ENCODE results near the gene HOXB6.

Gene HOXB6
- 0 reads per million in 4 donors for total RNA-seq

GRCh38 chr17:48604770-48605329 lies at the start of gene HOXB6:
HOXB6 (minus strand) TSS chr17:48604986; CDS start chr17:48598150, 6,836 bp downstream.
- no peak for DNase-seq

GRCh38 chr17:48649741-48650140 lies 45.0 kb upstream of the HOXB6 start:
- no peak for DNase-seq

- no peak for DNase-seq
Measured at GRCh38 chr17:48647963-48648245, 43.1 kb upstream of the HOXB6 start.

GRCh38 chr17:48647103-48647962 lies 42.5 kb upstream of the HOXB6 start:
- no peak for DNase-seq

- DNase-seq = no peak
Measured at GRCh38 chr17:48646183-48647102, 41.7 kb upstream of the HOXB6 start.

- no peak for DNase-seq
Measured at GRCh38 chr17:48645639-48646182, 40.9 kb upstream of the HOXB6 start.

- no peak for DNase-seq
Measured at GRCh38 chr17:48644910-48645557, 40.2 kb upstream of the HOXB6 start.

- no peak for DNase-seq
Measured at GRCh38 chr17:48644159-48644558, 39.4 kb upstream of the HOXB6 start.

GRCh38 chr17:48643697-48644012 lies 38.9 kb upstream of the HOXB6 start:
- no peak for DNase-seq

GRCh38 chr17:48642843-48643696 lies 38.3 kb upstream of the HOXB6 start:
- DNase-seq = no peak

GRCh38 chr17:48642059-48642842 lies 37.5 kb upstream of the HOXB6 start:
- DNase-seq = no peak

GRCh38 chr17:48641541-48642058 lies 36.8 kb upstream of the HOXB6 start:
- DNase-seq = no peak

- no peak for DNase-seq
Measured at GRCh38 chr17:48640858-48641180, 36.0 kb upstream of the HOXB6 start.

- DNase-seq = no peak
Measured at GRCh38 chr17:48639982-48640857, 35.4 kb upstream of the HOXB6 start.

GRCh38 chr17:48639136-48639535 lies 34.4 kb upstream of the HOXB6 start:
- DNase-seq = no peak

GRCh38 chr17:48637323-48638260 lies 32.8 kb upstream of the HOXB6 start:
- no peak for DNase-seq

- peak in 4 of 5 donors; percentile 46 to 63 (median 54) for DNase-seq
Measured at GRCh38 chr17:48636177-48637018, 31.6 kb upstream of the HOXB6 start.

Measured in T-helper 1 cell (primary cell).